K562 (cell line): ENCODE measurements around the gene SNCB. TPM values are rescaled to one million over a fixed set of nuclear protein-coding genes. Genes with fewer than 3 reads are reported as not detected.

Experiments used
- ARHGAP35 ChIP-seq: fragments of 450-650 bp; IDR thresholded peaks from 2 replicates; pipeline ENCODE4 v1.6.1; 2018; ENCODE audit not compliant: partially characterized antibody
- CC2D1A ChIP-seq: fragments of 450-650 bp; IDR thresholded peaks from 2 replicates; pipeline ENCODE4 v1.6.1; 2017; ENCODE audit warnings: mild to moderate bottlenecking
- CCNT2 ChIP-seq: IDR thresholded peaks from 2 replicates; pipeline ENCODE4 v1.6.1; 2011; ENCODE audit warnings: borderline replicate concordance, low read depth, mild to moderate bottlenecking, moderate library complexity, mixed read lengths, low read length; ENCODE audit not compliant: insufficient read length; ENCODE audit errors: extremely low read depth
- CHD2 ChIP-seq: IDR thresholded peaks from 2 replicates; pipeline ENCODE4 v1.6.1; 2011; ENCODE audit warnings: low read depth, low read length
- CSDE1 ChIP-seq, 2 experiments: fragments of 450-650 bp; IDR thresholded peaks; 2 replicates each; pipeline ENCODE4 v1.6.1; 2016; ENCODE audit warnings: mild to moderate bottlenecking in 1 of 2
- FOXA3 ChIP-seq, 2 experiments: fragments of 450-650 bp in 1 of 2; sonication (generic) in 1 of 2; formaldehyde crosslinking; IDR thresholded peaks in 1 of 2; conservative IDR thresholded peaks in 1 of 2; 2 replicates each; pipeline versions ENCODE4 v1.4.0 to v1.8.0; 2020 to 2022; ENCODE audit warnings: mild to moderate bottlenecking in 2 of 2, missing genetic modification reagents in 1 of 2
- FOXJ2 ChIP-seq: fragments of 200-800 bp; sonication (Bioruptor generic); IDR thresholded peaks from 2 replicates; pipeline ENCODE4 v1.6.1; 2016; ENCODE audit warnings: missing genetic modification characterization, missing compliant biosample characterization
- GABPB2 ChIP-seq: fragments of 250-450 bp; sonication (Bioruptor Pico); conservative IDR thresholded peaks from 2 replicates; pipeline ENCODE4 v1.5.1; 2021; ENCODE audit warnings: mild to moderate bottlenecking
- KAT2B ChIP-seq: IDR thresholded peaks from one replicate; pipeline ENCODE4 v1.6.1; 2012; ENCODE audit warnings: low read depth, mild to moderate bottlenecking, control low read depth, inconsistent platforms, low read length, moderate library complexity
- MAFF ChIP-seq: IDR thresholded peaks from 2 replicates; pipeline ENCODE4 v1.6.1; 2012; ENCODE audit warnings: low read length, improper control_type of control experiment
- NFXL1 ChIP-seq: fragments of 450-650 bp; formaldehyde crosslinking; IDR thresholded peaks from 2 replicates; pipeline ENCODE4 v1.4.0; 2021; ENCODE audit warnings: mild to moderate bottlenecking
- NR2C2 ChIP-seq, 2 experiments: fragments of 200-800 bp in 1 of 2; sonication (Bioruptor generic) in 1 of 2; sonication (generic) in 1 of 2; formaldehyde crosslinking in 1 of 2; IDR thresholded peaks; 2 replicates each; pipeline versions ENCODE4 v1.6.1 to v1.8.0; 2016 to 2022; ENCODE audit warnings: mild to moderate bottlenecking in 1 of 2, missing compliant biosample characterization in 1 of 2, missing genetic modification characterization in 1 of 2, missing genetic modification reagents in 1 of 2
- SNRNP70 ChIP-seq: fragments of 200-400 bp; formaldehyde crosslinking; optimal IDR thresholded peaks from 2 replicates; pipeline ENCODE3; 2017; ENCODE audit warnings: low read depth, low read length
- TCFL5 ChIP-seq: fragments of 250-450 bp; sonication (Bioruptor Pico); conservative IDR thresholded peaks from 2 replicates; pipeline ENCODE4 v1.6.1; 2021; ENCODE audit warnings: mild to moderate bottlenecking, moderate library complexity, matching md5 sums
- TRIM24 ChIP-seq, 2 experiments: fragments of 450-650 bp; IDR thresholded peaks; 2 replicates each; pipeline ENCODE4 v1.6.1; 2016
- YBX1 ChIP-seq: fragments of 450-650 bp; IDR thresholded peaks from 2 replicates; pipeline ENCODE4 v1.7.1; 2016; ENCODE audit warnings: mild to moderate bottlenecking
- polyA plus RNA-seq, 8 experiments: library from polyadenylated mRNA; depleted of rRNA in 4 of 8; stranded (reverse) in 5 of 8; unstranded in 3 of 8; fragments of >200 nt; fragmentation: Nextera tagmentation in 2 of 8; fragmentation: Illumina TruSeq in 1 of 8; extraction: Ambion mirVana in 2 of 8; extraction: Trizol in 1 of 8; gene quantifications; 2 replicates each; pipeline versions ENCODE4 v1.2.1 to v1.2.3, GENCODE V29; 2011 to 2014; ENCODE audit warnings: inconsistent platforms in 1 of 8, missing spikeins in 1 of 8
- total RNA-seq, 7 experiments: library from RNA; depleted of rRNA in 6 of 7; stranded (reverse); fragments of >200 nt in 6 of 7; fragmentation: Illumina TruSeq in 2 of 7; extraction: Trizol in 2 of 7; gene quantifications; 2 replicates each; pipeline versions ENCODE4 v1.2.1 to v1.2.3, GENCODE V29; 2011 to 2021; ENCODE audit warnings: low replicate concordance in 1 of 7
- TF ChIP-seq, protein P1 (sequence below): fragments of 450-650 bp; IDR thresholded peaks from one replicate; pipeline ENCODE4 v1.6.1; 2018; ENCODE audit warnings: mild to moderate bottlenecking, moderate library complexity; ENCODE audit not compliant: partially characterized antibody
- TF ChIP-seq, protein P2 (sequence below): sonication (generic); formaldehyde crosslinking; IDR thresholded peaks from 2 replicates; pipeline ENCODE4 v1.9.0; 2022; ENCODE audit warnings: mild to moderate bottlenecking, missing genetic modification reagents
- TF ChIP-seq, protein P3 (sequence below), 3 experiments: IDR thresholded peaks in 2 of 3; conservative IDR thresholded peaks in 1 of 3; 2 replicates each; pipeline ENCODE4 v1.5.1; 2011 to 2012; ENCODE audit warnings: low read length in 3 of 3, mild to moderate bottlenecking in 3 of 3, control low read depth in 2 of 3, improper control_type of control experiment in 1 of 3, inconsistent platforms in 1 of 3, low read depth in 1 of 3, mixed read lengths in 1 of 3, moderate library complexity in 1 of 3; ENCODE audit not compliant: insufficient read depth in 2 of 3
- TF ChIP-seq, protein P4 (sequence below): fragments of 450-650 bp; formaldehyde crosslinking; IDR thresholded peaks from 2 replicates; pipeline ENCODE4 v1.4.0; 2020; ENCODE audit warnings: mild to moderate bottlenecking, moderate library complexity
- TF ChIP-seq, protein P5 (sequence below), 3 experiments: fragments of 200-800 bp in 1 of 3; sonication (Bioruptor generic) in 1 of 3; sonication (generic) in 1 of 3; formaldehyde crosslinking in 1 of 3; IDR thresholded peaks; 2 replicates each; pipeline versions ENCODE4 v1.6.1 to v1.8.0; 2016 to 2022; ENCODE audit warnings: mild to moderate bottlenecking in 2 of 3, missing compliant biosample characterization in 2 of 3, missing genetic modification characterization in 2 of 3, missing genetic modification reagents in 1 of 3

Gene SNCB
- total and polyA plus RNA-seq, 9 of the 15 experiments (the other 6 are each of a cell fraction or from before 2014, with no cell fraction given), result not detected

GRCh38 chr5:176608937-176609723, 21.2 kb downstream of the SNCB start (continued):
- TF ChIP-seq CCNT2 (peak; percentile 4), FOXJ2 (no peak), TRIM24 (IDR thresholded peaks at IDR 0.05) (0 out of 4 replicates have a peak, but pooled peaks of 1 of the 2 experiments have one; percentile 18), CC2D1A (no peak), TCFL5 (CRISPR knock-in tag) (no peak), GABPB2 (CRISPR knock-in tag) (no peak), CHD2 (peak; percentile 27; the same call in 1 of the 2 replicates), YBX1 (no peak), NFXL1 (no peak), SNRNP70 (no peak), NR2C2 (CRISPR knock-in tag; IDR thresholded peaks at IDR 0.05) (no peak), NR2C2 (tag; IDR thresholded peaks at IDR 0.05) (no peak), FOXA3 (CRISPR knock-in tag; conservative IDR thresholded peaks at IDR 0.05 in 1 of 2, IDR thresholded peaks at IDR 0.05 in 1 of 2) (peak in 1 of 2 experiments; percentile 50; a peak in 1 of 4 replicates), CSDE1 (IDR thresholded peaks at IDR 0.05) (no peak), KAT2B (no peak), ARHGAP35 (no peak), MAFF (no peak)
- TF ChIP-seq, protein P1, sequence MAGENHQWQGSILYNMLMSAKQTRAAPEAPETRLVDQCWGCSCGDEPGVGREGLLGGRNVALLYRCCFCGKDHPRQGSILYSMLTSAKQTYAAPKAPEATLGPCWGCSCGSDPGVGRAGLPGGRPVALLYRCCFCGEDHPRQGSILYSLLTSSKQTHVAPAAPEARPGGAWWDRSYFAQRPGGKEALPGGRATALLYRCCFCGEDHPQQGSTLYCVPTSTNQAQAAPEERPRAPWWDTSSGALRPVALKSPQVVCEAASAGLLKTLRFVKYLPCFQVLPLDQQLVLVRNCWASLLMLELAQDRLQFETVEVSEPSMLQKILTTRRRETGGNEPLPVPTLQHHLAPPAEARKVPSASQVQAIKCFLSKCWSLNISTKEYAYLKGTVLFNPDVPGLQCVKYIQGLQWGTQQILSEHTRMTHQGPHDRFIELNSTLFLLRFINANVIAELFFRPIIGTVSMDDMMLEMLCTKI, result no peak
- TF ChIP-seq, protein P2, sequence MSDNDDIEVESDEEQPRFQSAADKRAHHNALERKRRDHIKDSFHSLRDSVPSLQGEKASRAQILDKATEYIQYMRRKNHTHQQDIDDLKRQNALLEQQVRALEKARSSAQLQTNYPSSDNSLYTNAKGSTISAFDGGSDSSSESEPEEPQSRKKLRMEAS, result 0 out of 2 replicates have a peak, but pooled peaks have one; percentile 26
- TF ChIP-seq, protein P3, sequence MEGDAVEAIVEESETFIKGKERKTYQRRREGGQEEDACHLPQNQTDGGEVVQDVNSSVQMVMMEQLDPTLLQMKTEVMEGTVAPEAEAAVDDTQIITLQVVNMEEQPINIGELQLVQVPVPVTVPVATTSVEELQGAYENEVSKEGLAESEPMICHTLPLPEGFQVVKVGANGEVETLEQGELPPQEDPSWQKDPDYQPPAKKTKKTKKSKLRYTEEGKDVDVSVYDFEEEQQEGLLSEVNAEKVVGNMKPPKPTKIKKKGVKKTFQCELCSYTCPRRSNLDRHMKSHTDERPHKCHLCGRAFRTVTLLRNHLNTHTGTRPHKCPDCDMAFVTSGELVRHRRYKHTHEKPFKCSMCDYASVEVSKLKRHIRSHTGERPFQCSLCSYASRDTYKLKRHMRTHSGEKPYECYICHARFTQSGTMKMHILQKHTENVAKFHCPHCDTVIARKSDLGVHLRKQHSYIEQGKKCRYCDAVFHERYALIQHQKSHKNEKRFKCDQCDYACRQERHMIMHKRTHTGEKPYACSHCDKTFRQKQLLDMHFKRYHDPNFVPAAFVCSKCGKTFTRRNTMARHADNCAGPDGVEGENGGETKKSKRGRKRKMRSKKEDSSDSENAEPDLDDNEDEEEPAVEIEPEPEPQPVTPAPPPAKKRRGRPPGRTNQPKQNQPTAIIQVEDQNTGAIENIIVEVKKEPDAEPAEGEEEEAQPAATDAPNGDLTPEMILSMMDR (IDR thresholded peaks at IDR 0.05 in 2 of 3, conservative IDR thresholded peaks at IDR 0.05 in 1 of 3; ENCODE audit: insufficient read depth in 2 of 3, low read depth in 1 of 3, low read length in 3 of 3), result 0 out of 6 replicates have a peak, but pooled peaks of 1 of the 3 experiments have one; percentile 17
- TF ChIP-seq, protein P4, sequence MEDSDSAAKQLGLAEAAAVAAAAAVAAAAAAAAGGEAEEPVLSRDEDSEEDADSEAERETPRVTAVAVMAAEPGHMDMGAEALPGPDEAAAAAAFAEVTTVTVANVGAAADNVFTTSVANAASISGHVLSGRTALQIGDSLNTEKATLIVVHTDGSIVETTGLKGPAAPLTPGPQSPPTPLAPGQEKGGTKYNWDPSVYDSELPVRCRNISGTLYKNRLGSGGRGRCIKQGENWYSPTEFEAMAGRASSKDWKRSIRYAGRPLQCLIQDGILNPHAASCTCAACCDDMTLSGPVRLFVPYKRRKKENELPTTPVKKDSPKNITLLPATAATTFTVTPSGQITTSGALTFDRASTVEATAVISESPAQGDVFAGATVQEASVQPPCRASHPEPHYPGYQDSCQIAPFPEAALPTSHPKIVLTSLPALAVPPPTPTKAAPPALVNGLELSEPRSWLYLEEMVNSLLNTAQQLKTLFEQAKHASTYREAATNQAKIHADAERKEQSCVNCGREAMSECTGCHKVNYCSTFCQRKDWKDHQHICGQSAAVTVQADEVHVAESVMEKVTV, result no peak
- TF ChIP-seq, protein P5, sequence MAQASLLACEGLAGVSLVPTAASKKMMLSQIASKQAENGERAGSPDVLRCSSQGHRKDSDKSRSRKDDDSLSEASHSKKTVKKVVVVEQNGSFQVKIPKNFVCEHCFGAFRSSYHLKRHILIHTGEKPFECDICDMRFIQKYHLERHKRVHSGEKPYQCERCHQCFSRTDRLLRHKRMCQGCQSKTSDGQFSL (CRISPR knock-in tag; IDR thresholded peaks at IDR 0.05), result 0 out of 2 replicates have a peak, but pooled peaks have one; percentile 60
- TF ChIP-seq, protein P5 (tag; IDR thresholded peaks at IDR 0.05), result no peak
